MCF 10A (cell line): ENCODE measurements around the gene HMGCS2. TPM values are rescaled to one million over a fixed set of nuclear protein-coding genes. Genes with fewer than 3 reads are reported as not detected.

Experiments used
- BruUV-seq: library from RNA; stranded (reverse); fragments of 400-500 nt; replicated peaks from 2 replicates; lab custom pipeline; 2021; lab: Mats Ljungman, UMichigan
- CTCF ChIA-PET: fragments of 300-600 bp; sonication (Branson Sonifier 250); formaldehyde crosslinking; extraction: SDS; loops from one replicate; lab custom pipeline; 2021; ENCODE audit warnings: antibody characterized with exemption, inconsistent platforms; lab: Yijun Ruan, JAX
- POLR2A ChIA-PET: fragments of 300-600, 350-650 bp; sonication (Branson Sonifier 250); formaldehyde crosslinking; extraction: SDS; loops from one replicate; lab custom pipeline; 2020; ENCODE audit warnings: antibody characterized with exemption, inconsistent platforms; lab: Yijun Ruan, JAX
- DNase-seq: peaks from one replicate; pipeline ENCODE4 v3.0.0-alpha.2; 2018; ENCODE audit not compliant: unreplicated experiment
- H3K27ac Mint-ChIP-seq: one replicate; pipeline ENCODE4 v1.8.0; 2022; ENCODE audit warnings: mild to moderate bottlenecking, low read depth, mixed read lengths; ENCODE audit not compliant: unreplicated experiment
- H3K27me3 Mint-ChIP-seq: one replicate; pipeline ENCODE4 v1.8.0; 2022; ENCODE audit warnings: mixed read lengths; ENCODE audit not compliant: insufficient read depth, unreplicated experiment
- H3K36me3 Mint-ChIP-seq: one replicate; pipeline ENCODE4 v1.8.0; 2022; ENCODE audit warnings: mild to moderate bottlenecking, moderate library complexity, mixed read lengths; ENCODE audit not compliant: insufficient read depth, unreplicated experiment
- H3K4me1 Mint-ChIP-seq: one replicate; pipeline ENCODE4 v1.8.0; 2022; ENCODE audit warnings: mixed read lengths; ENCODE audit not compliant: insufficient read depth, unreplicated experiment
- H3K4me3 Mint-ChIP-seq: one replicate; pipeline ENCODE4 v1.8.0; 2022; ENCODE audit warnings: mild to moderate bottlenecking, moderate library complexity, mixed read lengths; ENCODE audit not compliant: unreplicated experiment
- H3K9me3 Mint-ChIP-seq: one replicate; pipeline ENCODE4 v1.8.0; 2022; ENCODE audit warnings: mixed read lengths; ENCODE audit not compliant: unreplicated experiment
- intact Hi-C: fragments of 100-400 bp; cut with micrococcal nuclease; formaldehyde crosslinking; loops from 2 replicates; pipeline ENCODE4 v1.14.1; 2022
- total RNA-seq: library from RNA; stranded (reverse); gene quantifications from 2 replicates; pipeline ENCODE4 v1.2.3, GENCODE V29; 2022
- TF ChIP-seq, protein P1 (sequence below): fragments of 200-600 bp; IDR thresholded peaks from one replicate; pipeline ENCODE4 v1.8.0; 2022; ENCODE audit warnings: antibody characterized with exemption, mild to moderate bottlenecking; ENCODE audit not compliant: unreplicated experiment

The HMGCS2 gene
- total RNA-seq, 1 experiment from 2014 or later = not detected

DNA sequence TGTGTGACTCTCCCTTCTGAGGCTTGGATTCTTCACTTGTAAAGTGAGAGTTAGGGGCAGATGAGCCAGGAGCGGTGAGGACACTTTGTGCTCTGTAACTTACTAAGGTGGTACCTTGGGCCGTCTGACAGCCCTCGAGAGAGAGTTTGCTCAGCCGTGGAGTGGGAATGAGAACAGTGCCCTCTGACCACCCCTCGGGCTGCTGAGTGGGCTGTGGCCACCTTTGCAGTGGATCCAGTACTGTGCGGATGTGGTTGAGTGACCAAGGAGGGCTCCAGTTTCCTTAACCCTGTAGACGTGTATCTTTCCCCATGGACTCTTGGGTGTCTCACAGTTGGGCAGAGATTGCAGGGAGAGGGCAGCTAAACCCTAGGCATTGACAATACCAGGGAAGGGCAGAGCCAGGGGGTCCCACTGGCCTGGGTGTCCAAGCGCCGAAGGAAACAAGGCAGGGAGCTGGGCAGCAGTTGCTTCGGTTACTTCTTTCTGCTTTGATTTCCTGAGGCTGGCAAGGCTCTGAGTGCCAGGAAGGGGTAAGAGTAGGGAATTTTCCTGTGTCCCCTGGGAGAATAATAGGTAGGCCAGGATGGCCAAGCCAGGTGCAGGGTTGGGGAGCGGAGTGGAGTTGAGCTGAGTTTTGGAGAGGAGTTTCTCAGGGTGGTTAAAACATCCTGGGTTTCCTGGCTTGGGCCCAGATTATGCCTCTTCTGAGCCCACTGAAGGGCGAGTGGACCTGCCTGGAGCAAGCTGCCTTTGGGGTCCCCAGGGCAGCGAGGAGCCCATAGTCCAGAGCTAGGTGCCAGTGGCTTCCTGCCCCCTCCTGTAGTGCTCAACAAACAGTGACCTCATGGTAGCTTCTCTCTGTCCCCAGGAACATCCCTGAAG is 27.6 kb downstream of the HMGCS2 start:
- no TSS peak for BruUV-seq
- POLR2A ChIA-PET = interaction anchor here (0.6 kb wide), 1 partner anchor 868 kb away, joined by 3 read pairs; no protein-coding TSS in a partner anchor
- Mint-ChIP-seq H3K4me1 (peaks cover 6% of the 10 kb centered on the region), H3K9me3 (no peaks in the 10 kb centered on the region), H3K36me3 (peaks cover 35% of the 10 kb centered on the region), H3K27me3 (no peaks in the 10 kb centered on the region), H3K4me3 (no peak overlapping the region), H3K27ac (no peak overlapping the region)
- DNase-seq = no peak
- intact Hi-C loops = loop anchor here (5.0 kb wide), 1 partner anchor 64 kb away; no protein-coding TSS in a partner anchor
- CTCF ChIA-PET = interaction anchor here (0.6 to 3.9 kb wide), 10 partner anchors 17 to 227 kb away, joined by 3 to 24 read pairs (median 4); no protein-coding TSS in a partner anchor
- TF ChIP-seq, protein P1, sequence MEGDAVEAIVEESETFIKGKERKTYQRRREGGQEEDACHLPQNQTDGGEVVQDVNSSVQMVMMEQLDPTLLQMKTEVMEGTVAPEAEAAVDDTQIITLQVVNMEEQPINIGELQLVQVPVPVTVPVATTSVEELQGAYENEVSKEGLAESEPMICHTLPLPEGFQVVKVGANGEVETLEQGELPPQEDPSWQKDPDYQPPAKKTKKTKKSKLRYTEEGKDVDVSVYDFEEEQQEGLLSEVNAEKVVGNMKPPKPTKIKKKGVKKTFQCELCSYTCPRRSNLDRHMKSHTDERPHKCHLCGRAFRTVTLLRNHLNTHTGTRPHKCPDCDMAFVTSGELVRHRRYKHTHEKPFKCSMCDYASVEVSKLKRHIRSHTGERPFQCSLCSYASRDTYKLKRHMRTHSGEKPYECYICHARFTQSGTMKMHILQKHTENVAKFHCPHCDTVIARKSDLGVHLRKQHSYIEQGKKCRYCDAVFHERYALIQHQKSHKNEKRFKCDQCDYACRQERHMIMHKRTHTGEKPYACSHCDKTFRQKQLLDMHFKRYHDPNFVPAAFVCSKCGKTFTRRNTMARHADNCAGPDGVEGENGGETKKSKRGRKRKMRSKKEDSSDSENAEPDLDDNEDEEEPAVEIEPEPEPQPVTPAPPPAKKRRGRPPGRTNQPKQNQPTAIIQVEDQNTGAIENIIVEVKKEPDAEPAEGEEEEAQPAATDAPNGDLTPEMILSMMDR = no peak

DNA sequence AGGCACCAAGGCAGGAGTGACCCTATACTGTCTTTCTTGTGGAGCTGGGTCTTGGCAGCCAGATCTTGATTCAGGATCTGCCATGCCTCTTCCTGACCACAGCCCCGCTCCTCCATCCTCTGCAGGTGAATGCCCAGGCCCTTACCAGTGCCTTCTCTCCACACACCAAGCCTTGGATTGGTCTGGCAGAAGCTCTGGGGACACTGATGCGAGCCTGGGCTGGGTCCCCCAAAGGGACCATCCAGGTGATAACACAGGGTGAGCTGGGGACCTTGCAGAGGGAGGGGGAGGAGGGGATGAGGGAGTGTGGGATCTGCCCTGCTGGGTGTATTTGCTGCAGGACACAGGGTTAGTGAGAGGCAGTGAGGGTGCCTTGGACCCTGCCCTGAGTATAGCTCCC is 28.4 kb downstream of the HMGCS2 start:
- BruUV-seq = no TSS peak
- H3K9me3 Mint-ChIP-seq = no peaks in the 10 kb centered on the region
- H3K27ac Mint-ChIP-seq = no peak overlapping the region
- no peak overlapping the region for H3K4me3 Mint-ChIP-seq
- peaks cover 42% of the 10 kb centered on the region for H3K36me3 Mint-ChIP-seq
- H3K4me1 Mint-ChIP-seq = peaks cover 6% of the 10 kb centered on the region
- no peaks in the 10 kb centered on the region for H3K27me3 Mint-ChIP-seq
- no peak for DNase-seq
- intact Hi-C loops = loop anchor here (5.0 kb wide), 1 partner anchor 63 kb away; no protein-coding TSS in a partner anchor
- POLR2A ChIA-PET = no interaction called here
- CTCF ChIA-PET = interaction anchor here (0.5 to 3.7 kb wide), 4 partner anchors 30 to 132 kb away, joined by 3 to 24 read pairs (median 4); no protein-coding TSS in a partner anchor
- TF ChIP-seq, protein P1 = no peak

DNA sequence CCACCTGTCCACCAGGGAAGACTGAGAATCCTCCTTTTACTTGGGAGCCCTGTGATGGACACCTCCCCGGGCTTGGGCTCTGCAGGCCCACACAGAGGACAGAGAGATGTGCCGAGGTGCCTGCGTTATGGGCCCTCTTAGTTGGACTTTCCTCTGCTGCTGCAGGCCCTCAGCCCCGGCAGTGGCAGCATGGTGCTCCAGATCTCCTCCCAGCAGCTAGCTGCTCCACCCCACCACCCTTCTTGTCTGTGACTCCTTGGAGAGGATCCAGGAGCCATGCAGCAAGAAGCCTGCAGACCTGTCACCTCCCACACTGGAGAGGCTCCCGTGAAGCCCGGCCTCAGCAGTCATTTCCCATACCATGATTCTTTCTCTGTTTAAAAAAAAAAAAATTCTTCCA is 29.6 kb downstream of the HMGCS2 start:
- no peak for DNase-seq
- POLR2A ChIA-PET = interaction anchor here (0.7 kb wide), 1 partner anchor 18 kb away, joined by 3 read pairs; no protein-coding TSS in a partner anchor
- Mint-ChIP-seq H3K4me3 (no peak overlapping the region), H3K27ac (no peak overlapping the region), H3K4me1 (peaks cover 6% of the 10 kb centered on the region), H3K27me3 (no peaks in the 10 kb centered on the region), H3K36me3 (peaks cover 44% of the 10 kb centered on the region), H3K9me3 (no peaks in the 10 kb centered on the region)
- intact Hi-C loops = no loop called here
- TF ChIP-seq, protein P1 = no peak
- BruUV-seq = no TSS peak
- CTCF ChIA-PET = no interaction called here

- Mint-ChIP-seq H3K27ac (no peak overlapping the region), H3K4me1 (peaks cover 6% of the 10 kb centered on the region), H3K4me3 (no peak overlapping the region), H3K36me3 (peaks cover 35% of the 10 kb centered on the region), H3K9me3 (no peaks in the 10 kb centered on the region), H3K27me3 (no peaks in the 10 kb centered on the region)
- ChIA-PET CTCF (interaction anchor here (0.6 kb wide), 1 partner anchor 196 kb away, joined by 3 read pairs; no protein-coding TSS in a partner anchor), POLR2A (no interaction called here)
- intact Hi-C loops = no loop called here
- BruUV-seq = no TSS peak
- TF ChIP-seq, protein P1 = no peak
- DNase-seq = no peak
Measured at GRCh38 chr1:119738100-119738720, 30.5 kb downstream of the HMGCS2 start.
